ENCODE measurements around the gene NCAM1. TPM values are rescaled to one million over a fixed set of nuclear protein-coding genes. Genes with fewer than 3 reads are reported as not detected.
"Not testable (repeated sequence)": the region's sequence is repeated elsewhere in the genome, so short reads cannot be mapped to it uniquely, and the experiment has no call there.

The NCAM1 gene
- total RNA-seq, 1 donor = 9.6 TPM

- peaks cover 6% of the 10 kb centered on the region for H3K4me1 ChIP-seq (ENCODE audit: insufficient read depth, low read length)
- no peaks in the 10 kb centered on the region for H3K27me3 ChIP-seq (ENCODE audit: insufficient read depth, low read length)
- H3K4me3 ChIP-seq (ENCODE audit: low read length) = no peak overlapping the region
- H3K9me3 ChIP-seq (ENCODE audit: low read depth, low read length) = no peaks in the 10 kb centered on the region
Measured at GRCh38 chr11:113023228-113023627, 62.0 kb downstream of the NCAM1 start.

DNA sequence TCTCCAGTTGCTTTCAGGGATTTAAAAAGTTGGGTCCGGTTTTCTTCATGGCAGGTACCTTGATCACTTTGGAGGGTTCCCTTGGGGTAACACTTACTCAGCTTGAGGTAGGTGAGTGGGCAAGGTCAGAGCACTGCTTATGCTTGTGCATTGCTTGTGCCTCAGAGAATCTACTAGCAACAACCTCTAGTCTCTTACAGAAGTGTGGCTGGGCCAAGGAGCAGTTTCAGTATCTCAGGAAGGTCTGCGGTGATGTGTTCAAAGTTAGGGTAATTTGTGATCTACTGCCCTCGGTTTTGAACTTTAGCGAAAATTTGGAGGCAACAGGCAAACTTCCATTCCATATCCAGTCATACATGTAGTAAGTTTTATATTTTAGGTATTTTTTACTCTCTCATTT, 62.8 kb downstream of the NCAM1 start:
- no peak overlapping the region for H3K4me3 ChIP-seq (ENCODE audit: low read length)
- no peaks in the 10 kb centered on the region for H3K27me3 ChIP-seq (ENCODE audit: insufficient read depth, low read length)
- H3K9me3 ChIP-seq (ENCODE audit: low read depth, low read length) = no peaks in the 10 kb centered on the region
- peaks cover 6% of the 10 kb centered on the region for H3K4me1 ChIP-seq (ENCODE audit: insufficient read depth, low read length)

DNA sequence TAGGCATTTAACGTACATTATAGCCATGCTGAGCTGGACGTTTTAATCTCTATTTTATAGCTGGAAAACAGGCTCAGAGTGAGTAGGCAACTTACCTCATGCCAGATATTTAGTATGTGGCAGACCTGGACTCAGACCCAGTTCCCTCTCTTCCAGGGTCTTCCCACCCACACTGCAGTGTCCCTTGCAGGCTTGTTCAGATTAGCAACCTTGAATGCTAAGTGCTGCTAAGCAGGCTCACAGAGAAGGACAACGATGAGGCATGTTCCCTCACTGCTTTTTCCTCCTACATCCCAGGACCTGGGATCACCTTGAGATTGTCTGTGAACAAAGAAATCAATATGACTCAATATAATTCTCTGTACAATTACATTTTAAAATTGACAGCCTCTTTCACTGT, 65.6 kb downstream of the NCAM1 start:
- Histone ChIP-seq H3K4me3 (ENCODE audit: low read length) (no peak overlapping the region), H3K27me3 (ENCODE audit: insufficient read depth, low read length) (no peaks in the 10 kb centered on the region), H3K9me3 (ENCODE audit: low read depth, low read length) (no peaks in the 10 kb centered on the region), H3K4me1 (ENCODE audit: insufficient read depth, low read length) (no peaks in the 10 kb centered on the region)

GRCh38 chr11:113034576-113034975, 73.4 kb downstream of the NCAM1 start:
- Histone ChIP-seq H3K27me3 (ENCODE audit: insufficient read depth, low read length) (no peaks in the 10 kb centered on the region), H3K4me3 (ENCODE audit: low read length) (no peak overlapping the region), H3K9me3 (ENCODE audit: low read depth, low read length) (no peaks in the 10 kb centered on the region), H3K4me1 (ENCODE audit: insufficient read depth, low read length) (no peaks in the 10 kb centered on the region)

DNA sequence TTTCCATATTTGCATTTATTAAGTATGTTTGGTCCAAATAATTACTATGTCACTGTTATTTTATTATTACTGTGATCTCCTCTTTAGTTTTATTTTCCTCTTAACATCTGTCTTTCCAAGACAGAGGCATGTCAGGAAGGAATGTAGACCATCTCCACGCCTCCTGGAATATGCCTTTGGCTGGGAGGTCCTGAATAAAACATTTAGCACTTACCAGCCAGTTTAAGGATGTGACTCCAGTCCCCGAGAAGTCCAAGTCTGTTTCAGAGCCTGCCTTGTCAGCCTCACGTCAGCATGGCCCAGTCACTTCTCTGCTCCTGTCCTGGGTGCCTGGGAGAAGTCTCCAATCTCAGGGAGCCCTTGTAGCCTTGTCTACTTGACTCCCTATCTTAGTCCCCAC, 74.5 kb downstream of the NCAM1 start:
- Histone ChIP-seq H3K4me3 (ENCODE audit: low read length) (no peak overlapping the region), H3K27me3 (ENCODE audit: insufficient read depth, low read length) (no peaks in the 10 kb centered on the region), H3K4me1 (ENCODE audit: insufficient read depth, low read length) (no peaks in the 10 kb centered on the region), H3K9me3 (ENCODE audit: low read depth, low read length) (no peaks in the 10 kb centered on the region)

- no peaks in the 10 kb centered on the region for H3K4me1 ChIP-seq (ENCODE audit: insufficient read depth, low read length)
- no peaks in the 10 kb centered on the region for H3K9me3 ChIP-seq (ENCODE audit: low read depth, low read length)
- no peaks in the 10 kb centered on the region for H3K27me3 ChIP-seq (ENCODE audit: insufficient read depth, low read length)
- no peak overlapping the region for H3K4me3 ChIP-seq (ENCODE audit: low read length)
Measured at GRCh38 chr11:113043698-113044097, 82.5 kb downstream of the NCAM1 start.

GRCh38 chr11:113045146-113045545, 83.9 kb downstream of the NCAM1 start:
- Histone ChIP-seq H3K4me1 (ENCODE audit: insufficient read depth, low read length) (no peaks in the 10 kb centered on the region), H3K27me3 (ENCODE audit: insufficient read depth, low read length) (no peaks in the 10 kb centered on the region), H3K9me3 (ENCODE audit: low read depth, low read length) (no peaks in the 10 kb centered on the region), H3K4me3 (ENCODE audit: low read length) (no peak overlapping the region)

- H3K4me1 ChIP-seq (ENCODE audit: insufficient read depth, low read length) = no peaks in the 10 kb centered on the region
Measured at GRCh38 chr11:113046866-113047265, 85.6 kb downstream of the NCAM1 start.

DNA sequence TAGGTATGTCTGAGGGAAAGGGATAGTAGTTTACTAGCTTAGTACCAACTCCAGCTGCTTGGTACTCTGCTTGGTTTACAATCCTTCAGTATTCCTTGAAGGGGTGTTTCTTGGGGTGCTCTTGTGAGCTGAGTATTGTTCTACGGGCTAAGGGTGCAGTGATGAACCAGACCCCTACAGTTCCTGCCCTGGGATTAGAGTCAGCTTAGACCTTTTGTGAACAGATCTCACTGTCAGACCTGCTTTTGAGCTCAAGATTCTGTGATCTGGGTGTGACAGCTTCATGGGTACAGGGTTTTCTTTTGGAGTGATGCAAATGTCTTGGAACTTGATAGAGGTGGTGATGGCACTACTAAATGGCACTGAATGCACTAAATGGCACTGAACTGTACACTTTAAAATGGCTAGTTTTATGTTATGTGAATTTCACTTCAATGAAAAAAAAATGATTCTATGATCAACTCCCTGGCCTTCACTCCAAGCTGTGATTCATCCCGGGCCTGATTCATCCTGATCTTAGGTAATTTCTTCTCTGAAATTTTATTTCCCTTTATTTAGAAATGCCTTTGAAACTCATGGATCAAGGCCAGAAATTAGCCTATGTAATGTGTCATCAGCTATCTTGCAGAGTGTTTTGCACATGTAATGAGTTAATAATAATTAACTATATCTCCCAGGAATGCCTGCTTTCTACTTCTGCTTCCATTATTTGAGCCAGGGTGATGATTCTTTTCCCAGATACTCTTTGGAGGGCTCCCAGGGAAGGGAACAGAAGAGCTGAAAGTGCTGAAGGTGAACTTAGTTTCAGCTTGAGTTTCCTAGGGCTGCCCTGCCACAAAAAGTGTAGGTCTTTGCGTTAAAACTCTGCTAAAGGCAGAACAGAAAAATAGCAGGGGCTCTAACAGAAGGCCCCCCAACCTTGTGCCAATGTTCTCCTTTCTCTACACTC, 87.9 kb downstream of the NCAM1 start:
- Histone ChIP-seq H3K4me1 (ENCODE audit: insufficient read depth, low read length) (no peaks in the 10 kb centered on the region), H3K4me3 (ENCODE audit: low read length) (no peak overlapping the region), H3K9me3 (ENCODE audit: low read depth, low read length) (no peaks in the 10 kb centered on the region), H3K27me3 (ENCODE audit: insufficient read depth, low read length) (no peaks in the 10 kb centered on the region)

More at GRCh38 chr11:113046866-113047265, 85.6 kb downstream of the NCAM1 start:
- H3K4me3 ChIP-seq (ENCODE audit: low read length) = no peak overlapping the region
- no peaks in the 10 kb centered on the region for H3K9me3 ChIP-seq (ENCODE audit: low read depth, low read length)
- H3K27me3 ChIP-seq (ENCODE audit: insufficient read depth, low read length) = no peaks in the 10 kb centered on the region

DNA sequence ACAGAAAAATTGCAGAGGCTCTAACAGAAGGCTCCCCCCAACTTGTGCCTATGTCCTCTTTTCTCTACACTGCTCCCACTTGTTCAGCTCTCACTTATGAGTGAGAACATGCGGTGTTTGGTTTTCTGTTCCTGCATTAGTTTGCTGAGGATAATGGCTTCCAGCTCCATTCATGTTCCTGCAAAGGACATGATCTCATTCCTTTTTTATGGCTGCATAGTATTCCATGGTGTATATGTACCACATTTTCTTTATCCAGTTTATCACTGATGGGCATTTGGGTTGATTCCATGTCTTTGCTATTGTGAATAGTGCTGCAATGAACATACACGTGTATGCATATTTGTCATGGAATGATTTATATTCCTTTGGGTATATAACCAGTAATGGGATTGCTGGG, 91.8 kb downstream of the NCAM1 start:
- not testable (repeated sequence) for H3K27me3 ChIP-seq (ENCODE audit: insufficient read depth, low read length); H3K9me3 ChIP-seq (ENCODE audit: low read depth, low read length); H3K4me3 ChIP-seq (ENCODE audit: low read length); H3K4me1 ChIP-seq (ENCODE audit: insufficient read depth, low read length)

DNA sequence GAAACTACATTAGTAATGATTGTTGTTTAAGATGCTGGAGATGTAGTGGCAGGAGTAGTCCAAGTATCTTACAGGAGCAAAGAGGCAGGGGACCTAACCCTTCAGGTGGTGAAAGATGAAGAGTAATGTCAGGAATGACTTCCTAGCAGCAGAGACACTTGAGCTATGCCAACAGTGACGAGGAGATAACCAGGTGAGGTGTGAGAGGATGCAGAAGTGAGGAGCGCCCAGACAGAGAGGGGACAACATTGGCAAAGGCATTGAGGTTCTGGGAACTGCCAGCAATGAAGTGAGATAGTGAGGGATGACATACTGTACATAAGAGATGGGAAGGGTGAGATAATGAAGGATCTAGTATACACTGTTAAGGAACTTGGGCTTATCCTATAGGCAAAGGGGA, 95.8 kb downstream of the NCAM1 start:
- Histone ChIP-seq H3K27me3 (ENCODE audit: insufficient read depth, low read length) (no peaks in the 10 kb centered on the region), H3K4me3 (ENCODE audit: low read length) (no peak overlapping the region), H3K9me3 (ENCODE audit: low read depth, low read length) (no peaks in the 10 kb centered on the region), H3K4me1 (ENCODE audit: insufficient read depth, low read length) (no peaks in the 10 kb centered on the region)

DNA sequence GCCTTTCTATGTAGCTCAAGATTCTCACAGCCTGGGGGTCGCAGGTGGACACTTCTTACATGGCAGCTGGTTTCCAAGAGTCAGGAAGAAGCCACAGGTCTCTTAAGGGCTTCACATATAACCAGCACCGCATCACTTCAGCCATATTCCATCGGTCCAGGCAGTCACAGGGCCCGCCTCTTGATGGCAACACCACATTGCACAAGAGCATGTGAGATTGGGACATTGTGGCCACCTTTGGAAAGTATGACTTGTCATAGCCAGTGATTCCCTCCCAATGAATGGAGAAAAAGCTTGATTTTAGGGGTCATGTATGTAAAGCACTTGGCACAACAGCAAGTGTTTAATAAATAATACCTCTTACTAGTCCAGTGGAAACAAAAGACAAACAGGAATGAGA, 98.3 kb downstream of the NCAM1 start:
- Histone ChIP-seq H3K9me3 (ENCODE audit: low read depth, low read length) (no peaks in the 10 kb centered on the region), H3K4me1 (ENCODE audit: insufficient read depth, low read length) (no peaks in the 10 kb centered on the region), H3K27me3 (ENCODE audit: insufficient read depth, low read length) (no peaks in the 10 kb centered on the region), H3K4me3 (ENCODE audit: low read length) (no peak overlapping the region)

DNA sequence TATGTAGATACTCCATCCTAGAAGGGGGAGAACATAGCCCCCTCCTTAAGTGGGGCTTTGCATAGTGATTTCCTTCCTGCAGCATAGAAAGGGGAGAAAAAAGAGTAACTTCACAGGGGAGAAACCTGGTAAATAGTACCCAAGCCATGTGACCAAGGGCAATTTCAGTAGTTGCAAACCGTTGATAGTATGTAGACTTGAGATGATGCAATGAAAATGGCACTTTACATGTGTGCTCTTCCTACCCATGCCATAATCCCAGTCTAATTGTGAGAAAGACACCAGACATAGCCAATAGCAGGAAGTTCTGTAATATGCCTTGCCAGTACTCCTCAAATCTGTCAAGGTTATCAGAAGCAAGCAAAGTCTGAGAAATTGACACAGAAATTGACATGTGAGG, 104.1 kb downstream of the NCAM1 start:
- Histone ChIP-seq H3K4me3 (ENCODE audit: low read length) (no peak overlapping the region), H3K9me3 (ENCODE audit: low read depth, low read length) (no peaks in the 10 kb centered on the region), H3K4me1 (ENCODE audit: insufficient read depth, low read length) (no peaks in the 10 kb centered on the region), H3K27me3 (ENCODE audit: insufficient read depth, low read length) (no peaks in the 10 kb centered on the region)

DNA sequence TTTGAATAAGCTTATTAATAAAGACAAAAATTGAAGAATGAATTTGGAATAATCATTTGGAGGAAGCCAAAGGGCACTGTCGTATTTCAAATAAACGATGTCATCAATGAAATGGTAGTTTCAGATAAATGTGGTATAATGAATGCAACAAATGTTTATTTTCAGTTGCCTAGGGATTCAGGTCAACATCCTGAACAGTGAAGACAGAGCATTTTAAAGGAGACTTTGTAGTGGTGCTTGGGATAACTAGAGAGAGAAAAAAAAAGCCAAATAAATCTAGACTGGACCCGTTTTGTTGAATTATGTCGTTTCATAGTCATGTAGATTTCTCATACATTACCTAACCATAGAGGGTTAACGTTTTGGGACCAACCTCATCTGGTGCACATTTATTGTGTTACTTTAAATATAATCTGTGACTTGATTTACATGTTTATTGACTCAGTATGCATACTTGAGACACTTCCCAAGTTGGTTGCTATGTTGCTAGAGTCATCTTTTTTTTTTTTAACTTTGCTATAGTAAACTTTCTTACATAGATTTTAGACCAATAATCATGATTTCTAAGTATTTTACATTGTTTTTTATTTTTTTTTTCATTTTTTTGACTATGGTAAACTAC, 111.1 kb downstream of the NCAM1 start:
- Histone ChIP-seq H3K9me3 (ENCODE audit: low read depth, low read length) (no peaks in the 10 kb centered on the region), H3K4me3 (ENCODE audit: low read length) (no peak overlapping the region), H3K4me1 (ENCODE audit: insufficient read depth, low read length) (no peaks in the 10 kb centered on the region), H3K27me3 (ENCODE audit: insufficient read depth, low read length) (no peaks in the 10 kb centered on the region)

DNA sequence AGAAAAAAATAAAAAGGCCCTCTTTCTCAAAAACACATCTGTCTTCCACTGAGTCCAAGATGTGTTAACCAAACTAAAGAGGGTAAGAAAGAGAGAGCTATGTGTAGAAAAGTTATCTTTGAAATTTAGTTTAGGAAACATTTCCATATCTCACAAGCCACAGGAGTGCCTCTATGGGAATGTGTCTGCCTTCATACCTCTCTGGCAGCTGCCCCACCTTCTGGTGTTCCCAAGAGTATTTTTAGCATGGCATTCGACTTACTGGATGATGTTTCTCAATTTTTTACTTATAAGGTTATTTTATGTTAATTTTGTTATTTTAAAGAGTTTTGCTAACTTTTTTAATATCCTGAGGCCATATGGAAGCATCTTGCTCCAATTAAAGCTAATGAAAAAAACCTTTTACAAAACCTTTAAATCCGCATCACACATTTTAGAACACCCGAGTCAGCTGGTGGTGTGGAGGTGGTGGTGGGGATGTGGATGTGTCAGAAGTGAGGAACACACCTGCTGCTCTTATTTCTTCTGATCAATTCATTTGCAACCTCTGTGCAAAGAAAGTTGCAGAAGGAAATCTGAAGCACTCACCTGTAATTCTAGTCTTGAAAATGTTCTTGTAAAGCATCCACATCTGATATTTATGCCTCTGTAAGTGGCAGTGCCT, 112.2 kb downstream of the NCAM1 start:
- Histone ChIP-seq H3K9me3 (ENCODE audit: low read depth, low read length) (no peaks in the 10 kb centered on the region), H3K27me3 (ENCODE audit: insufficient read depth, low read length) (no peaks in the 10 kb centered on the region), H3K4me3 (ENCODE audit: low read length) (no peak overlapping the region), H3K4me1 (ENCODE audit: insufficient read depth, low read length) (no peaks in the 10 kb centered on the region)
